ENCODE results near the gene VTI1B.
A peak's percentile ranks its signal among the peaks of the same experiment; 100 is the strongest.
"Not testable (repeated sequence)": the region's sequence is repeated elsewhere in the genome, so short reads cannot be mapped to it uniquely, and the experiment has no call there.

VTI1B gene

GRCh38 chr14:67674480-67675218 lies at the start of gene VTI1B:
Gene VTI1B, minus strand, starts transcription at chr14:67674632. Its CDS starts 143 bp downstream, at chr14:67674489.
- peak; percentile 69 for DNase-seq (ENCODE audit: low read depth)

GRCh38 chr14:67722293-67722692 lies 47.9 kb upstream of the VTI1B start:
- DNase-seq (ENCODE audit: low read depth): no peak

GRCh38 chr14:67721875-67722274 lies 47.4 kb upstream of the VTI1B start:
- no peak for DNase-seq (ENCODE audit: low read depth)

DNA sequence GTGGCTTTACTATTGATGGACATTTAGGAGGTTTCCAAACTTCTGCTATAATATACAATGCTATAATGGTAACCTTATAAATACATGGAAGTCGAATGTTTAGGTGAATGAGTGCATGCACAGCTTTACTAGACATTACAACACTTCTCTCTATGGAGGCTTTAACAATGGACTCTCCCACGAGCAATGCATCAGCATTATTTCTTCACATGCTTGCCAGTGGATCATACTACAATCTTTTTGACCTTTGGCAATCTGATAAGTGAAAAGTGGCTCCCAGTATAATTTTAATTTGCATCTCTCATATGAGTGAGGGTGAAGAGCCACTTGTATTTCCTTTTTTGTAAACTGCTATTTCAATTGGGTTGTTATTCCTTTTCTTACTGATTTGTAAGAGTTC lies 45.4 kb upstream of the VTI1B start:
- no peak for DNase-seq (ENCODE audit: low read depth)

GRCh38 chr14:67719385-67719784 lies 45.0 kb upstream of the VTI1B start:
- DNase-seq (ENCODE audit: low read depth): not testable (repeated sequence)

GRCh38 chr14:67718265-67718664 lies 43.8 kb upstream of the VTI1B start:
- no peak for DNase-seq (ENCODE audit: low read depth)

DNA sequence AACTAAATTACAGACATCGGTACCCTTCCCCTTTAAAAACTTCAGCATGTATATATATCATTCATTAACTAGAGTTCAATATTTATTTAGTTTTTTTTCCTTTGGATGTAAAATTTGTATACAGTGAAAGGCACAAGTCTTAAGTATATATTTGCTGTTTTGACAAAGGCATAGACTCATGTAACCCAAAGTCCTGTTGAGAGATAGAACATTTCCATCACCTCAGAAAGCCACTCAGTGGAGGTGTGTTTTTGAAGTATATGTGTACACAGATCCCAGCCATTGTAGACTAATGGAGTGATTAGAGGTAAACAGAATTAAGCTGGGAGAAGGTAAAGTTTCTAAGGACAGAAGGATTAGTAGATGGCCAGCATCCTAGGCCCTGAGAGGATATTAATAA lies 42.6 kb upstream of the VTI1B start:
- DNase-seq (ENCODE audit: low read depth): no peak

- DNase-seq (ENCODE audit: low read depth): no peak
Observed at GRCh38 chr14:67710209-67710608, 35.8 kb upstream of the VTI1B start.

- not testable (repeated sequence) for DNase-seq (ENCODE audit: low read depth)
Observed at GRCh38 chr14:67709796-67710195, 35.4 kb upstream of the VTI1B start.

GRCh38 chr14:67709346-67709745 lies 34.9 kb upstream of the VTI1B start:
- DNase-seq (ENCODE audit: low read depth): not testable (repeated sequence)

- no peak for DNase-seq (ENCODE audit: low read depth)
Observed at GRCh38 chr14:67705211-67705610, 30.8 kb upstream of the VTI1B start.

GRCh38 chr14:67704484-67705089 lies 30.2 kb upstream of the VTI1B start:
- DNase-seq (ENCODE audit: low read depth): no peak

GRCh38 chr14:67703997-67704396 lies 29.6 kb upstream of the VTI1B start:
- DNase-seq (ENCODE audit: low read depth): no peak

DNA sequence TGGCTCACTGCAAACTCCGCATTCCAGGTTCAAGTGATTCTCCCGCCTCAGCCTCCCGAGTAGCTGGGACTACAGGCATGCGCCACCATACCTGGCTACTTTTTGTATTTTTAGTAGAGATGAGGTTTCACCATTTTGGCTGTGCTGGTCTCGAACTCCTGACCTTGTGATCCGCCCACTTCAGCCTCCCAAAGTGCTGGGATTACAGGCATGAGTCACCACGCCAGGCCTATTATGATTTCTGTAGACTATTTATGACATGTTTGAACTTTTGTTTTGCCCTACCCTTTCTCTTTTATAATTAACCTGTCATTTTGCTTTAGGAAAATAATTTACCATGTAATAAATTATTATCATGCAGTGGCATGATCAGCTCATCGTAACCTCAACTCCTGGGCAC lies 27.1 kb upstream of the VTI1B start, which contains the start of gene RDH12:
RDH12 (plus strand) TSS at position 395 of the 400 bp plus-strand sequence. CDS start 20,757 bp downstream, outside the sequence.
- not testable (repeated sequence) for DNase-seq (ENCODE audit: low read depth)

DNA sequence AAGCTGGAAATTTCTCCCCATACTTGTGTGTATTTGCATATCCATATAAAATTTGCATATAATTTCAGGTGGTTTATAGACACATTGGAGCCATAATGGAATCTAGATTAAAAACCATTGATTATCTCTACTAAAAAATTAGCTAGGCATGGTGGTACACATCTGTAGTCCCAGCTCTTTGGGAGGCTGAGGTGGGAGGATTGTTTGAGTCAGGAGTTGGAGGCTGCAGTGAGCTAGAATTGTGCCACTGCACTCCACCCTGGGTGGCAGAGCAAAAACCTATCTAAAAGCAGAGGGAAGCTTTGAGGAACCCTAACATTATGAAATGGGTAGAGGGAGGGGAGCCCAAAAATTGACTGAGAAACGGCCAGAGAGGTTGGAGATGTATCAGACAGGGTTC lies 23.7 kb upstream of the VTI1B start:
- DNase-seq (ENCODE audit: low read depth): no peak

DNA sequence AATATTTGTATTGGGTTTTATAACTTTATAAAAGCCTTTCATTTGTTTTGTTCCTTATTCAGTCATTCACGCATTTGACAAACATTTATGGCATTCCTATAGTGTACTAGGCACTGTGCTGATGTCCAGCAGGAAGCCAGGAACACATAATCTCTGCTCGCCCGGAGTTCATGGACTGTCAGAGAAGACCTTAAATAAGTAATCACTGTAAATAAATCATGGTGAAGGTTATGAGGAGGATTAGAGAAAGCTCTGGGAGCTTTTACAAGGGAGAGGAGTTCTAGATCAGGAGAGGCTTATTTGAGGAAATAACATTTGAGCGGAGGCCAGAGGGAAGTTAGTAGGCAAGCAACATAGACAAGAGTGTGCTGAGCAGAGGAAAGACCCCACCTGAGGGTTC lies 22.6 kb upstream of the VTI1B start:
- no peak for DNase-seq (ENCODE audit: low read depth)

DNA sequence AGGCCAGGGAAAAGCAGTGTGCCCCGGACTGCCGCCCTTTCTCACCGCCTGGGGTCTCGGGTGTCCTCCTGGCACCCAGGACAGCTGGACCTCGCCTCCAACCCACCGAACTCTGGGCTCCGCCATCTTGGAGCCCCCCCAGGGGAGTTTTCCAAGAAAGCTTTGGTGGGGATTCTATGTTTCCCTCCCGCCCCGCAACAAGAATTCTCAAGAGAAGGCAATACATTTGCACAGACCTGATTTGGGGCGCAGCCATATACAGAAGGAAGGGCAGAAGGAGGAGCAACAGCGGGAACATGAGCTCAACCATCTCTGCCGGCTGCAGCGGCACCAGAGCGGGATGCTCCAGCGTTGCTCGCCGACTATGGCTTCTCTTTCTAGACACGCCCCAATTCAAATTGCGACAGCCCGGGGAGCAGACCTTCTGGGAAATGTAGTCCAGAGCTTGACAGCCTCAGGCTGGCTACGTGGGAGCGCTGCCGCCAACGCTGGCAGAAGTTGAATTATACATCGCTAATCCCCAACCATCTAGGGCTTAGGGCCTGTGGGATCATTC lies 21.0 kb upstream of the VTI1B start, which contains the start of gene RDH11:
RDH11 (minus strand) TSS at position 371 of the 556 bp plus-strand sequence; CDS start at position 310, 61 bp downstream.
- peak; percentile 74 for DNase-seq (ENCODE audit: low read depth)

- DNase-seq (ENCODE audit: low read depth): peak; percentile 59
Observed at GRCh38 chr14:67694791-67695393, 20.5 kb upstream of the VTI1B start.

DNA sequence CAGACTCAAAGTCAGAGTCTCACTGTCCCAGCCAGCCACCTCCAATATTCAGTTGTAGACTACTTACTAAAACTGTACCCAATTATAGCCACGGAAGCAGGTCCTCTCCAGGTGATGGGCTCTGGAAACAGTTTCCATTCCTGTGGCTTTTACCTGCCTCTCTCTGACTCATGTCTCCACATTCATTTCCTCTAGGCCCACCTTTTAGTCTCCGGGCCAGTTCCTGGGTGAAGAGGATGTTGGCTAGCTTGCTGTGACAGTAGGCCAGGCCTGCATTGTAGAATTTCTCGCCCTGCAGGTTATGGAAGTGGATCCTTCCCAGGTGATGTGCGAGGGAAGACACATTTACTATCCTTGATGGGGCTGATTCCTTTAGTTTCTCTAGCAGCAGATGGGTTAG lies 15.6 kb upstream of the VTI1B start:
- DNase-seq (ENCODE audit: low read depth): no peak

- no peak for DNase-seq (ENCODE audit: low read depth)
Observed at GRCh38 chr14:67683842-67684241, 9.4 kb upstream of the VTI1B start.

GRCh38 chr14:67680941-67681340 lies 6.5 kb upstream of the VTI1B start:
- DNase-seq (ENCODE audit: low read depth): no peak

DNA sequence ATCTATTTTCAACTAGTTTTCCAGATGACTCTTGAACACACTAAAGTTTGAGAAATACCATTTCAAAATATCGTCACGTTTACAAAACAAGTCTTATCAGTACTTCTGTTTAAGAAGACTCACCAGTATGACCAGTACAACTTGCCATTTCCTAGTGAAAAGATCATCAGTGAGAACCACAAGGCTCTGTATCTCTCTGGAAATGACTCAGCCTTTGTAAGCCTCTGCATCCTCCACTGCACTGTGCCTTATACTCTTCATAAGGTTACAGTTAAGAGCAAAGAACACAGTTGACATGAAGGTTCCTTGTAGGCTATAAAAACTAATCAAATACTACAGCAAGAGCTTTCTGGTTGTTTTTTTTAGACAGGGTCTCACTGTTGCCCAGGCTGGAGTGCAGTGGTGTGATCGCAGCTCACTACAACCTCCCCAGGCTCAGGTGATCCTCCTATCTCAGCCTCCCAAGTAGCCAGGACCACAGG lies 5.7 kb upstream of the VTI1B start:
- no peak for DNase-seq (ENCODE audit: low read depth)

DNA sequence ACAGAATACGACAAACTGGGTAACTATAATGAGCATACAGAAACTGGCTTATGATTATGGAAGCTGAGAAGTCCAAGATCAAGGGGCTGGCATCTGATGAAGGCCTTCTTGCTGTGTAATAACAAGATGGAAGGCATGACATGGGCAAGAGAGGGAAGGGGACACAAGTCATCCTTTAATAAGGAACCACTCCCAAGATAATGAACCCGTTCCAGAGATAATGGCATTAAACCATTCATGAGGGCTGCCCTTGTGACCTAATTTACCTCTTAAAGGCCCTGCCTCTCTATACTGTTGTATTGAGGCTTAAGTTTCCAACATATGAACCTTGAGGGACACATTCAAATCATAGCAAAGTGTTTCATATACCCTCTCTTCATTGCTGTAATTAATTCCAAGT lies 4.6 kb upstream of the VTI1B start:
- DNase-seq (ENCODE audit: low read depth): no peak
